ENCODE data around the gene SPNS3.

- no peak for TF ChIP-seq CTCF (conservative IDR thresholded peaks at IDR 0.05; ENCODE audit: low read length)
- no peak for TF ChIP-seq EZH2phosphoT487 (IDR thresholded peaks at IDR 0.05; ENCODE audit: borderline replicate concordance, low read depth, low read length)
Measured at GRCh38 chr17:4407216-4407615, 26.5 kb upstream of the SPNS3 start.

All from OCI-LY7 (cell line).